A673 (cell line): ENCODE results near the gene MTMR3.

Experiments used
- CTCF ChIP-seq: fragments of 300-800, 200-600 bp; sonication (generic); conservative IDR thresholded peaks from 2 replicates; pipeline ENCODE4 v1.5.1; 2017; ENCODE audit warnings: low read depth, mild to moderate bottlenecking, antibody characterized with exemption, low read length, moderate library complexity, mixed read lengths
- EZH2 ChIP-seq: fragments of 200-600 bp; sonication (generic); IDR thresholded peaks from 2 replicates; pipeline ENCODE4 v1.6.1; 2017; ENCODE audit warnings: borderline replicate concordance, low read depth, mild to moderate bottlenecking, mixed read lengths, antibody characterized with exemption, low read length; ENCODE audit not compliant: poor library complexity, severe bottlenecking

DNA sequence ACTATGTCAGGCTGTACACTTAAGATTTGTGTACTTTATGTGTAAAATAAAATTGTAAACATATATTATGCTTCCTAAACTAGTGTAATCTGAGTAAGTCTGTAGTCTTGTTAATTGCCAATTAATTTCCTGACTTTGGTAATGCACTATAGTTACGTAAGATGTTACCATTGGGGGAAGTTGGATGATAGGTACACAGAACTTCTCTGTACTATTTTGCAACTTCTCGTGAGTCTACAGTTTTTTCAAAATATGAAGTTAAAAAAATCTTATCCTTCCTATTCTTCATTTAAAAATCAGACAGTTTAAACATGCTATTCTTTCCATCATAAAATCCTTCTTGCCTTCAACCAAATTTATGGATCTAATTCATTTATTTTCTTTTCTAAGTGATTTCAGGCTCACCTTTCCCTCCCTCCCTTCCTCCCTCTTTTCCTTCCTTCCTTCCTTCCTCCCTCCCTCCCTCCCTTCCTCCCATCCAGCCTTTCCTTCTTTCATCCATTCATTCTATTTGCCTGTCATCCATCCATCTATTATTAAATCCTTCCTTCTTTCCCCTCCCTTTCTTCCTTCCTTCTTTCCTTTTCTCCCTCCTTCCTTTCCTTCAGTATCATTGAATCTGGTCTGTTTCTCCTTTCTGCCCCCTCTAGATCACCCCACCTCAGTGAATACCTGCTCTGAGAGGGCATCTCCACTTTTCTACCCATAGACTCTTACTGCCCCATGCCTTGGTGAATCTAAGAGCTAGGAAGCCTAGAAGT lies 22.8 kb upstream of the MTMR3 start:
- TF ChIP-seq CTCF: no peak
- TF ChIP-seq EZH2: no peak
